ENCODE data around the gene ZDHHC18. TPM values are rescaled to one million over a fixed set of nuclear protein-coding genes. Genes with fewer than 3 reads are reported as not detected.
A peak's percentile ranks its signal among the peaks of the same experiment; 100 is the strongest.
"Not testable (repeated sequence)": the region's sequence is repeated elsewhere in the genome, so short reads cannot be mapped to it uniquely, and the experiment has no call there.

Gene ZDHHC18
- total RNA-seq, 1 donor from 2014 or later, result 11.8 TPM

DNA sequence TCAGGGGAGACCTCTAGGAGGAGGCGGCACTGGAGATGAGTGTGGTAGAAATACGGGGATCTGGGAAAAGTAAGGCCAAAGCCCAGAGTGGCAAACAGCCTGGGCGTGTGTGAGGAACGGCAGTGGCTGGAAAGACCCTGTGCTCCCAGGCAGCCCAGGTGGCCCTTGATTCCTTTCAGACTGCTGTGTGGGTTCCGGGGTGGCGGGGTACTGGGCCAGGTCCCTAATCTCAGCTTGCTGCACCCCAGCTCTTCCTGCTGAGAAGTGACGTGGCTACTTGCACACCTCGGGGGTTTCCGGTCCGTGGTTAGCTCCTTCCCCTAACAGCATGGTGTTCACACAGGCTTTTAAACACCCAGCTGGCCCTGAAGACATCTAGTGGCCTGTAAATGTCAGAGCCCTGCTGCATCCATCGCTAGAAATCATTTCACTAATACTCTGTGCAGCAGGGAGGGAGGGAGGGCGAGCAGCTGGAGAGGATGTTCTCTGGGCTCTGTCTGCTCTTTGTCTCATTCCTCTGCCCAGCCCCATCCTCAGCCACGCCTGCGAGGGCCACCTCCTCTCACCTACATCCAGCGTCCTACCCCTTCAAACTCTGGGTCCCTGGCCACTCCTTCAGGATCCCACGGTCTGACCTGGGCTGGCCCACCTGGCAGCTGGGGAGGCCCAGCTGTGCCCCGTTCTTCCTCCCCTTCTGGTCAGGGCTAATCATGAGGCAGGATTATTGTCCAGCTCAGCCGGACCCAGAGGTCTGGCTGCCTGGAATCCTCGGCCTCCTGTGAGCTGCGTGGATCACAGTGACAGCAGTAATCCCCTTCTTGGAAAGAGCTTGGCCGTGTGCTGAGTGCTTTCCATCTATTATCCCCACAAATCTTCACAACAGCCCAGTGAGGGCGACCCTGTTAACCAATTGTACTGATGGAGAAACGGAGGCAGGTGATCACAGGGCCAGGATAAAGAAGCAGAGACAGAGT is 7.2 kb downstream of the ZDHHC18 start:
- TF ChIP-seq, protein P1, sequence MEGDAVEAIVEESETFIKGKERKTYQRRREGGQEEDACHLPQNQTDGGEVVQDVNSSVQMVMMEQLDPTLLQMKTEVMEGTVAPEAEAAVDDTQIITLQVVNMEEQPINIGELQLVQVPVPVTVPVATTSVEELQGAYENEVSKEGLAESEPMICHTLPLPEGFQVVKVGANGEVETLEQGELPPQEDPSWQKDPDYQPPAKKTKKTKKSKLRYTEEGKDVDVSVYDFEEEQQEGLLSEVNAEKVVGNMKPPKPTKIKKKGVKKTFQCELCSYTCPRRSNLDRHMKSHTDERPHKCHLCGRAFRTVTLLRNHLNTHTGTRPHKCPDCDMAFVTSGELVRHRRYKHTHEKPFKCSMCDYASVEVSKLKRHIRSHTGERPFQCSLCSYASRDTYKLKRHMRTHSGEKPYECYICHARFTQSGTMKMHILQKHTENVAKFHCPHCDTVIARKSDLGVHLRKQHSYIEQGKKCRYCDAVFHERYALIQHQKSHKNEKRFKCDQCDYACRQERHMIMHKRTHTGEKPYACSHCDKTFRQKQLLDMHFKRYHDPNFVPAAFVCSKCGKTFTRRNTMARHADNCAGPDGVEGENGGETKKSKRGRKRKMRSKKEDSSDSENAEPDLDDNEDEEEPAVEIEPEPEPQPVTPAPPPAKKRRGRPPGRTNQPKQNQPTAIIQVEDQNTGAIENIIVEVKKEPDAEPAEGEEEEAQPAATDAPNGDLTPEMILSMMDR (IDR thresholded peaks at IDR 0.05; ENCODE audit: borderline replicate concordance), result no peak
- Histone ChIP-seq H3K9me3 (replicated peaks) (no peaks in the 10 kb centered on the region), H3K4me1 (peaks cover 22% of the 10 kb centered on the region), H3K27me3 (ENCODE audit: low read depth) (no peaks in the 10 kb centered on the region), H3K4me3 (no peak overlapping the region), H3K36me3 (peaks cover 64% of the 10 kb centered on the region), H3K27ac (replicated peaks) (no peak overlapping the region)
- intact Hi-C loops (cut with micrococcal nuclease), result no loop called here
- peak; percentile 30 for DNase-seq

DNA sequence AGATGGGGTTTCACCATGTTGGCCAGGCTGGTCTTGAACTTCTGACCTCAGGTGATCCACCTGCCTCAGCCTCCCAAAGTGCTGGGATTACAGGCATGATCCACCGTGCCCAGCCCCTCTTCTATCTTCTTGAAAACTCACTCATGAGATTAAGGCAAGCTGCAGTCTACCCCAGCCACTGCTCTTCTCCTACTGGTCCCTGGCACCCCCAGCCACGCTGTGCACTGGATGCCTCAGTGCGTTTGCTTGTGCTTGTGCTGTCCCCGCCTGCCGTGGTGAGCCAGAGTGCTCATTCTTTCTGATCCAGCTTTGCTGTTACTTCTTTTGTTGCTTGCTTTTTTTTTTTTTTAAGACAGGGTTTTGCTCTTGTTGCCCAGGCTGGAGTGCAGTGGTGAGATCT is 11.2 kb downstream of the ZDHHC18 start:
- H3K27me3 ChIP-seq (ENCODE audit: low read depth); DNase-seq; H3K27ac ChIP-seq (replicated peaks); H3K4me1 ChIP-seq; H3K9me3 ChIP-seq (replicated peaks); H3K4me3 ChIP-seq; intact Hi-C loops (cut with micrococcal nuclease): not testable (repeated sequence)
- peaks cover 91% of the 10 kb centered on the region for H3K36me3 ChIP-seq

DNA sequence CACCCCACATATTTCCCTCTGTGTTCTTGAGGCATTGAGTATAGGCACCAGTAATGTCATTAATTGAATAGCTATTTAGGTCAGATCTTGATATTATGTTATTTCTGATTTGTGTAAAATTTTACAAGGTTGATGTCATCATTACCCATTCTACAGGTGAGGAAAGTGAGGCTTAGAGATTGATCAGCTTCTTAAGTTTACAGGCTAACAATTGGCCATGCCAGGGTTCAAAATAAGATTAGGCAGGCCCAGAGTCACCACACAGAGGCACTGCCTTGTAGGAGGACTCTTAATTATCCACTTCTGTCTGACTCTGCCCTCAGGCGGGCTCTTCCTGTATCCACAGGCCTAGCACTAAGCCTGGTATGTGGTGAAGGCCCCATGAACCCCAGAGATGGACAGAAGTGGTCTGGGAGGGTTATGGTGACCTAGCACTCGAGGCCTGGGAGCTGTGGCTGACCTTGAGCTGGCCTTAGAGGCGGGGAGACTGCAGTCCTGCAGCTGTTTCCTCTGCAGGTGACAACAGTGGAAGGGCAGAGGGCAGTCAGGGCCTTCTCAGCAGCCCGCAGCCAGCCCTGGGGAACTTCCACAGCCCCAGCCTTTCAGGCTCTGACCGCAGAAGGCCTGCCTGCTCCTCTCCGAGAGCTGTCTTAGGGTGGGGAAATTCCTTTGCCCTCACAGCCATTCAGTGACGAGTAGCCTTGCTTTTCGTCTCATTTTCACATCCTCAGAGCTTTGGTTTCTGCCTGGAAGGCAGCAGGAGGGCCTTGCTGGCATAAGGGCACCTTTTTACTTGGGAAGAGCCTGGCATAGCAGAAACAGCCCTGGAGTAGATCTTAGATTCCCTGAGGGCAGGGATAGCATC is 12.2 kb downstream of the ZDHHC18 start:
- H3K36me3 ChIP-seq, result peaks cover 90% of the 10 kb centered on the region
- TF ChIP-seq, protein P1 (IDR thresholded peaks at IDR 0.05; ENCODE audit: borderline replicate concordance), result no peak

GRCh38 chr1:26839339-26839722 is 12.8 kb downstream of the ZDHHC18 start:
- Histone ChIP-seq H3K4me3 (no peak overlapping the region), H3K4me1 (peaks cover 7% of the 10 kb centered on the region), H3K27me3 (ENCODE audit: low read depth) (no peaks in the 10 kb centered on the region), H3K27ac (replicated peaks) (no peak overlapping the region), H3K9me3 (replicated peaks) (no peaks in the 10 kb centered on the region), H3K36me3 (peaks cover 87% of the 10 kb centered on the region)
- TF ChIP-seq, protein P1 (IDR thresholded peaks at IDR 0.05; ENCODE audit: borderline replicate concordance), result no peak
- intact Hi-C loops (cut with micrococcal nuclease), result no loop called here
- no peak for DNase-seq

More for the DNA sequence above, 12.2 kb downstream of the ZDHHC18 start:
- Histone ChIP-seq H3K27me3 (ENCODE audit: low read depth) (no peaks in the 10 kb centered on the region), H3K4me3 (no peak overlapping the region), H3K4me1 (peaks cover 7% of the 10 kb centered on the region), H3K9me3 (replicated peaks) (no peaks in the 10 kb centered on the region), H3K27ac (replicated peaks) (peak overlapping the region; percentile 33)
- intact Hi-C loops (cut with micrococcal nuclease), result no loop called here
- no peak for DNase-seq

- TF ChIP-seq, protein P1 (IDR thresholded peaks at IDR 0.05; ENCODE audit: borderline replicate concordance), result no peak
- no peaks in the 10 kb centered on the region for H3K9me3 ChIP-seq (replicated peaks)
- H3K4me3 ChIP-seq, result no peak overlapping the region
- peaks cover 82% of the 10 kb centered on the region for H3K36me3 ChIP-seq
- H3K27ac ChIP-seq (replicated peaks), result no peak overlapping the region
- peaks cover 7% of the 10 kb centered on the region for H3K4me1 ChIP-seq
- DNase-seq, result no peak
- intact Hi-C loops (cut with micrococcal nuclease), result no loop called here
- no peaks in the 10 kb centered on the region for H3K27me3 ChIP-seq (ENCODE audit: low read depth)
These were observed 13.3 kb downstream of the ZDHHC18 start for GRCh38 chr1:26839779-26840178.
